Peyer's patch (tissue), 4 donors: ENCODE results near the gene KCNK4.

ENCODE experiments used
- POLR2A ChIP-seq, 2 donors: fragments of 450-650 bp; IDR thresholded peaks; one replicate each; pipeline ENCODE4 v1.5.1; 2017; ENCODE audit warnings: antibody characterized with exemption in 2 of 2, mild to moderate bottlenecking in 2 of 2, moderate library complexity in 2 of 2
- TF ChIP-seq, protein P1 (sequence below), 6 experiments: fragments of 450-650 bp in 4 of 6; fragments of 200-600 bp in 2 of 6; sonication (generic) in 1 of 6; IDR thresholded peaks; one replicate each; pipeline ENCODE4 v1.5.1; 2017 to 2019; ENCODE audit warnings: antibody characterized with exemption in 6 of 6, mild to moderate bottlenecking in 3 of 6, moderate library complexity in 1 of 6

DNA sequence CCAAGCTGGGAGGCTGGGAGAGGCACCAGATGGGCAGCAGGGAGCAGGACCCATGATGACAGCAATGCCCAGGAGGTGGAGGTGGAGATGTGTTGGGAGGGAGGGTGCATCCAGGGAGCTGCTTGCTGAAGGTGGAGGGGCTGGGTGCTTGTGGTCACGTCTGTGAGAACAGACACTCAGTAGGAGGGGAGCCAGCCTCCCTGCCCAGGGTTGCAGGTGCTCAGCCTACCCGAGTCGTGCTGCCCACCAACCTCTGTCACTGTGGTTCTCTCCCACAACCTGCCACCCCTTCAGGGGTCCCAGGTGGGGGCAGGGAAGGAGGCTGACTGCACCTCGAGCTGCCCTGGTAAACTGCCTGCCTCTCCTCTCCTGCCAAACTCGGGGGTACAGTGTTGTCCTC is 32.3 kb downstream of the KCNK4 start:
- TF ChIP-seq, protein P1, sequence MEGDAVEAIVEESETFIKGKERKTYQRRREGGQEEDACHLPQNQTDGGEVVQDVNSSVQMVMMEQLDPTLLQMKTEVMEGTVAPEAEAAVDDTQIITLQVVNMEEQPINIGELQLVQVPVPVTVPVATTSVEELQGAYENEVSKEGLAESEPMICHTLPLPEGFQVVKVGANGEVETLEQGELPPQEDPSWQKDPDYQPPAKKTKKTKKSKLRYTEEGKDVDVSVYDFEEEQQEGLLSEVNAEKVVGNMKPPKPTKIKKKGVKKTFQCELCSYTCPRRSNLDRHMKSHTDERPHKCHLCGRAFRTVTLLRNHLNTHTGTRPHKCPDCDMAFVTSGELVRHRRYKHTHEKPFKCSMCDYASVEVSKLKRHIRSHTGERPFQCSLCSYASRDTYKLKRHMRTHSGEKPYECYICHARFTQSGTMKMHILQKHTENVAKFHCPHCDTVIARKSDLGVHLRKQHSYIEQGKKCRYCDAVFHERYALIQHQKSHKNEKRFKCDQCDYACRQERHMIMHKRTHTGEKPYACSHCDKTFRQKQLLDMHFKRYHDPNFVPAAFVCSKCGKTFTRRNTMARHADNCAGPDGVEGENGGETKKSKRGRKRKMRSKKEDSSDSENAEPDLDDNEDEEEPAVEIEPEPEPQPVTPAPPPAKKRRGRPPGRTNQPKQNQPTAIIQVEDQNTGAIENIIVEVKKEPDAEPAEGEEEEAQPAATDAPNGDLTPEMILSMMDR (IDR thresholded peaks at IDR 0.05), result no peak
- no peak for TF ChIP-seq POLR2A (IDR thresholded peaks at IDR 0.05)
